ENCODE results near the gene COPZ2.
"Not testable (repeated sequence)": the region's sequence is repeated elsewhere in the genome, so short reads cannot be mapped to it uniquely, and the experiment has no call there.

Gene COPZ2

GRCh38 chr17:48037036-48037837 is at the start of gene COPZ2:
TSS of gene COPZ2 (minus strand) at chr17:48037797. CDS start at chr17:48037777, 20 bp downstream.
- DNase-seq (ENCODE audit: low read depth in 4 of 4, low spot score in 1 of 4): no peak

GRCh38 chr17:48084932-48085331 is 47.3 kb upstream of the COPZ2 start:
- no peak for DNase-seq (ENCODE audit: low read depth in 4 of 4, low spot score in 1 of 4)

GRCh38 chr17:48081858-48082257 is 44.3 kb upstream of the COPZ2 start:
- no peak for DNase-seq (ENCODE audit: low read depth in 4 of 4, low spot score in 1 of 4)

GRCh38 chr17:48077152-48077551 is 39.6 kb upstream of the COPZ2 start:
- not testable (repeated sequence) for DNase-seq (ENCODE audit: low read depth in 4 of 4, low spot score in 1 of 4)

- DNase-seq (ENCODE audit: low read depth in 4 of 4, low spot score in 1 of 4): peak; percentile 46 to 60 (median 56)
Observed at GRCh38 chr17:48074322-48075081, 36.9 kb upstream of the COPZ2 start.

GRCh38 chr17:48073566-48074094 is 36.0 kb upstream of the COPZ2 start:
- not testable (repeated sequence) for DNase-seq (ENCODE audit: low read depth in 4 of 4, low spot score in 1 of 4)

- not testable (repeated sequence) for DNase-seq (ENCODE audit: low read depth in 4 of 4, low spot score in 1 of 4)
Observed at GRCh38 chr17:48072811-48073210, 35.2 kb upstream of the COPZ2 start.

GRCh38 chr17:48071654-48072053 is 34.1 kb upstream of the COPZ2 start:
- no peak for DNase-seq (ENCODE audit: low read depth in 4 of 4, low spot score in 1 of 4)

GRCh38 chr17:48070195-48070594 is 32.6 kb upstream of the COPZ2 start:
- no peak for DNase-seq (ENCODE audit: low read depth in 4 of 4, low spot score in 1 of 4)

- DNase-seq (ENCODE audit: low read depth in 4 of 4, low spot score in 1 of 4): no peak
Observed at GRCh38 chr17:48068491-48068961, 30.9 kb upstream of the COPZ2 start.

- not testable (repeated sequence) for DNase-seq (ENCODE audit: low read depth in 4 of 4, low spot score in 1 of 4)
Observed at GRCh38 chr17:48067808-48068207, 30.2 kb upstream of the COPZ2 start.

GRCh38 chr17:48067245-48067644 is 29.6 kb upstream of the COPZ2 start:
- DNase-seq (ENCODE audit: low read depth in 4 of 4, low spot score in 1 of 4): no peak

GRCh38 chr17:48066656-48067055 is 29.1 kb upstream of the COPZ2 start:
- no peak for DNase-seq (ENCODE audit: low read depth in 4 of 4, low spot score in 1 of 4)

GRCh38 chr17:48066192-48066591 is 28.6 kb upstream of the COPZ2 start:
- no peak for DNase-seq (ENCODE audit: low read depth in 4 of 4, low spot score in 1 of 4)

GRCh38 chr17:48064638-48065037 is 27.0 kb upstream of the COPZ2 start:
- no peak for DNase-seq (ENCODE audit: low read depth in 4 of 4, low spot score in 1 of 4)

GRCh38 chr17:48062273-48062672 is 24.7 kb upstream of the COPZ2 start:
- DNase-seq (ENCODE audit: low read depth in 4 of 4, low spot score in 1 of 4): no peak

GRCh38 chr17:48060249-48060648 is 22.7 kb upstream of the COPZ2 start:
- no peak for DNase-seq (ENCODE audit: low read depth in 4 of 4, low spot score in 1 of 4)

GRCh38 chr17:48059125-48059668 is 21.6 kb upstream of the COPZ2 start:
- no peak for DNase-seq (ENCODE audit: low read depth in 4 of 4, low spot score in 1 of 4)

- no peak for DNase-seq (ENCODE audit: low read depth in 4 of 4, low spot score in 1 of 4)
Observed at GRCh38 chr17:48058393-48059124, 21.0 kb upstream of the COPZ2 start.

GRCh38 chr17:48057626-48058025 is 20.0 kb upstream of the COPZ2 start:
- no peak for DNase-seq (ENCODE audit: low read depth in 4 of 4, low spot score in 1 of 4)

- no peak for DNase-seq (ENCODE audit: low read depth in 4 of 4, low spot score in 1 of 4)
Observed at GRCh38 chr17:48056879-48057278, 19.3 kb upstream of the COPZ2 start.

All from stimulated activated CD4-positive, alpha-beta T cell treated with anti-CD3 and anti-CD28 coated beads, Interleukin-1b, Interleukin-23, amount 100 ng/mL, for 24 hours (primary cell).